Fibroblast of lung (primary cell): ENCODE measurements around the gene MGLL. TPM values are rescaled to one million over a fixed set of nuclear protein-coding genes. Genes with fewer than 3 reads are reported as not detected.

ENCODE experiments used
- DNase-seq, 2 donors: peaks; one replicate each; pipeline versions ENCODE4 v3.0.0 to v3.0.0-alpha.2; 2010; ENCODE audit warnings: low read depth in 2 of 2
- H2AFZ ChIP-seq: 2 replicates; pipeline ENCODE4 v1.5.1; 2012; ENCODE audit warnings: low read length, control low read depth, inconsistent platforms
- H3K27ac ChIP-seq: 2 replicates; pipeline ENCODE4 v1.5.1; 2011; ENCODE audit warnings: low read length, control low read depth; ENCODE audit not compliant: insufficient read depth
- H3K27me3 ChIP-seq: 2 replicates; pipeline ENCODE4 v1.5.1; 2011; ENCODE audit warnings: mild to moderate bottlenecking, low read length; ENCODE audit not compliant: control insufficient read depth, insufficient read depth
- H3K36me3 ChIP-seq: 2 replicates; pipeline ENCODE4 v1.5.1; 2011; ENCODE audit warnings: low read length; ENCODE audit not compliant: control insufficient read depth, insufficient read depth
- H3K4me1 ChIP-seq: 2 replicates; pipeline ENCODE4 v1.5.1; 2011; ENCODE audit warnings: low read length; ENCODE audit not compliant: control insufficient read depth, insufficient read depth; ENCODE audit errors: extremely low read depth
- H3K4me2 ChIP-seq: 2 replicates; pipeline ENCODE4 v1.5.1; 2011; ENCODE audit warnings: low read length, control low read depth; ENCODE audit not compliant: insufficient read depth; ENCODE audit errors: extremely low read depth
- H3K4me3 ChIP-seq, 4 experiments: fragments of 200-600 bp in 1 of 4; sonication (generic) in 1 of 4; replicated peaks in 1 of 4; 2 replicates each; pipeline ENCODE4 v1.5.1; 2011 to 2016; ENCODE audit warnings: low read length in 4 of 4, low read depth in 3 of 4, mild to moderate bottlenecking in 3 of 4, control low read depth in 2 of 4, inconsistent platforms in 1 of 4, mixed read lengths in 1 of 4; ENCODE audit not compliant: insufficient read depth in 1 of 4; ENCODE audit errors: control extremely low read depth in 1 of 4
- H3K79me2 ChIP-seq: 2 replicates; pipeline ENCODE4 v1.5.1; 2012; ENCODE audit warnings: mild to moderate bottlenecking, low read length, inconsistent platforms; ENCODE audit not compliant: control insufficient read depth, insufficient read depth
- H3K9ac ChIP-seq: 2 replicates; pipeline ENCODE4 v1.5.1; 2011; ENCODE audit warnings: mild to moderate bottlenecking, low read length, control low read depth; ENCODE audit not compliant: insufficient read depth
- H3K9me3 ChIP-seq: 2 replicates; pipeline ENCODE4 v1.5.1; 2012; ENCODE audit warnings: low read depth, low read length; ENCODE audit not compliant: control insufficient read depth, insufficient read depth
- H4K20me1 ChIP-seq: 2 replicates; pipeline ENCODE4 v1.5.1; 2011; ENCODE audit warnings: low read length; ENCODE audit not compliant: control insufficient read depth, insufficient read depth; ENCODE audit errors: extremely low read depth
- EZH2 ChIP-seq: IDR thresholded peaks from 2 replicates; pipeline ENCODE4 v1.5.1; 2012; ENCODE audit warnings: low read length, control low read depth, mild to moderate bottlenecking; ENCODE audit errors: missing control alignments
- polyA plus RNA-seq, 2 donors: library from polyadenylated mRNA; depleted of rRNA in 1 of 2; stranded (reverse) in 1 of 2; unstranded in 1 of 2; fragments of >200 nt; gene quantifications; 2 replicates each; pipeline ENCODE4 v1.2.1, GENCODE V29; 2011 to 2012; ENCODE audit warnings: missing spikeins in 1 of 2
- total RNA-seq: library from RNA; depleted of rRNA; stranded (reverse); fragments of >200 nt; gene quantifications from 2 replicates; pipeline ENCODE4 v1.2.1, GENCODE V29; 2014
- TF ChIP-seq, protein P1 (sequence below), 2 donors: IDR thresholded peaks in 1 of 2; conservative IDR thresholded peaks in 1 of 2; 1 replicate in 1 of 2; 2 replicates in 1 of 2; pipeline ENCODE4 v1.5.1; 2011 to 2012; ENCODE audit warnings: low read length in 2 of 2, control low read depth in 1 of 2, inconsistent platforms in 1 of 2, low read depth in 1 of 2, mild to moderate bottlenecking in 1 of 2

Gene MGLL
- total and polyA plus RNA-seq, 2 donors (not counting 1 experiment from before 2014, with no cell fraction given), result 60.1 to 122 TPM

DNA sequence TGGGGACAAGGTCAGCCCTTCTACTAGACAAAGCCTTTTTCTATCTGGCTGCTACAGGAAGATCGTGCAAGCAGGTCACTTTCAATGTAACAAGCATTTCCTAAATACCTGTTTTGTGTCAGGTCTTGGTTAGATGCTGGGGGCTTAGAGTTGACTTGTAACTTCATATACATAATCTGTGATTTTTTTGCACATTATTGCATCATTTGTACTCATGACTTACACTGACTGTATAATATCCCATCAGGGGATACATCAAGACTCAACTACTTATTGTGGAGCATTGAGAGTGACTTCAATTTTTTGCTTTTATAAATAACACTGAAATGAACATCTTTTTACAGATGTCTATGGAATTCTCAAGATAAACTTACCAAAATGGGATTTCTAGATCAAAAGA, 80.6 kb downstream of the MGLL start:
- no peak for DNase-seq
- peaks cover 14% of the 10 kb centered on the region for H3K4me1 ChIP-seq
- no peaks in the 10 kb centered on the region for H4K20me1 ChIP-seq
- no peak for TF ChIP-seq EZH2
- TF ChIP-seq, protein P1, sequence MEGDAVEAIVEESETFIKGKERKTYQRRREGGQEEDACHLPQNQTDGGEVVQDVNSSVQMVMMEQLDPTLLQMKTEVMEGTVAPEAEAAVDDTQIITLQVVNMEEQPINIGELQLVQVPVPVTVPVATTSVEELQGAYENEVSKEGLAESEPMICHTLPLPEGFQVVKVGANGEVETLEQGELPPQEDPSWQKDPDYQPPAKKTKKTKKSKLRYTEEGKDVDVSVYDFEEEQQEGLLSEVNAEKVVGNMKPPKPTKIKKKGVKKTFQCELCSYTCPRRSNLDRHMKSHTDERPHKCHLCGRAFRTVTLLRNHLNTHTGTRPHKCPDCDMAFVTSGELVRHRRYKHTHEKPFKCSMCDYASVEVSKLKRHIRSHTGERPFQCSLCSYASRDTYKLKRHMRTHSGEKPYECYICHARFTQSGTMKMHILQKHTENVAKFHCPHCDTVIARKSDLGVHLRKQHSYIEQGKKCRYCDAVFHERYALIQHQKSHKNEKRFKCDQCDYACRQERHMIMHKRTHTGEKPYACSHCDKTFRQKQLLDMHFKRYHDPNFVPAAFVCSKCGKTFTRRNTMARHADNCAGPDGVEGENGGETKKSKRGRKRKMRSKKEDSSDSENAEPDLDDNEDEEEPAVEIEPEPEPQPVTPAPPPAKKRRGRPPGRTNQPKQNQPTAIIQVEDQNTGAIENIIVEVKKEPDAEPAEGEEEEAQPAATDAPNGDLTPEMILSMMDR (conservative IDR thresholded peaks at IDR 0.05 in 1 of 2, IDR thresholded peaks at IDR 0.05 in 1 of 2; ENCODE audit: low read depth in 1 of 2, low read length in 2 of 2), result no peak
- H3K4me3 ChIP-seq, result no peak overlapping the region
- no peaks in the 10 kb centered on the region for H3K9me3 ChIP-seq
- H3K27me3 ChIP-seq, result no peaks in the 10 kb centered on the region
- no peak overlapping the region for H3K4me2 ChIP-seq
- H2AFZ ChIP-seq, result no peak overlapping the region
- no peaks in the 10 kb centered on the region for H3K36me3 ChIP-seq
- H3K79me2 ChIP-seq, result peaks cover 2% of the 10 kb centered on the region
- no peak overlapping the region for H3K9ac ChIP-seq
- H3K27ac ChIP-seq, result no peak overlapping the region

DNA sequence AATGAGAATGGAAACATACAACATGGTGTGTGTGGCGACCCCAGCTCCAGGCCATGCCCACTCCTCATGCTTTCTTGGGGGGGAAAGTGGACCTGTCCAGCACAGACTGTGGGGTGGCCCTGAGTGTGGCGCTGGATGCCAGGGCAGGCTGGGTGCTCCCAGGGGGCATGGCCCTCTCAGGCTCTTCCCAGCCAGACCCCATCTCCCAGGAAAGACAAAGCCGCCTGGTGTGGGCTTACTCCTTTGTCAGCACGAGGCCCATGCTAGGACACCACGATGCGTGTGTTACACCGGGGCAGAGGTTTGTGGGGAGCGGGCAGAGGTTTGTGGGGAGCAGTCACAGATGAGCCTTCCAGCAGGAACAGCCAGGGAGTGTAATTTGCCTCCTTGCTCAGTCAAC, 81.1 kb downstream of the MGLL start:
- Histone ChIP-seq H3K27ac (no peak overlapping the region), H3K27me3 (no peaks in the 10 kb centered on the region), H3K4me1 (peaks cover 16% of the 10 kb centered on the region), H3K4me3 (no peak overlapping the region), H4K20me1 (no peaks in the 10 kb centered on the region), H3K79me2 (peaks cover 2% of the 10 kb centered on the region), H3K4me2 (no peak overlapping the region), H2AFZ (no peak overlapping the region), H3K9ac (no peak overlapping the region), H3K36me3 (no peaks in the 10 kb centered on the region), H3K9me3 (no peaks in the 10 kb centered on the region)
- no peak for DNase-seq
- no peak for TF ChIP-seq EZH2
- TF ChIP-seq, protein P1 (conservative IDR thresholded peaks at IDR 0.05 in 1 of 2, IDR thresholded peaks at IDR 0.05 in 1 of 2; ENCODE audit: low read depth in 1 of 2, low read length in 2 of 2), result no peak

DNA sequence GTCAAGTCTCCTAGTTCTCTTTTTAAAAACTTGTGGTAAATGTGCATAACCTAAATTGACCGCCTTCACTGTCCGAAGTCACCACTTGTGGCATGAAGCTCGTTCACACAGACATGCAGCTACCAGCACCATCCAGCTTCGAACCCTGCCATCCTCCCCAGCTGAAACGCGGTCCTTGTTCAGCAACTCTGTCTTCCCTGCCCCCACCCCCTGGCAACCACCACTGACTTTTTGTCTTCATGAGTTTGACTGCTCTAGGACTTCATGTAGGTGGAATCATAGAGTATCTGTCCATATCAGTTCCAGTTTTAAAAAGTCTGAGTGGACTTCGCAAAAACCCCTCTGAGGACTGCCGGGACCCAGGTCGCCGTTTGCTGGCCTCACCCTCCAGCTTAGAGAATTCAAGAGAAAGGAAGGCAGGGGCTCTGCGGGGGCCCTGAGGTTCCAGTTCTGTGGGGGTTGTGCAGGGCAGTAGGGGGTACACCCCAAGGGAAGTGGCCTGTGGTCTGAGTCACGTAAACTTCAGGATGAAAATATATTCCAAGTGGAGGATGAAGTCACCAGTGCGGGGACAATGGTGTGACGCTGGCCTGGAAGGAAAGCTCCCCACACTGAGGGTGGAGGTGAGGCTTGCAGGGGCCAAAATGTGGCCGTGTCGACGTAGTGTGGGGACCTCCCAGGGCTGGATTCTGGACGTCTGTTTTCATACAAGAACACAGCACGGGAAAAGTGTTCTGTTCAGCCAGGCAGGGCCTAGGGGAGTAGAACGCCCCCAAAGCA, 82.0 kb downstream of the MGLL start:
- H3K4me2 ChIP-seq, result no peak overlapping the region
- no peak overlapping the region for H3K27ac ChIP-seq
- peaks cover 25% of the 10 kb centered on the region for H3K4me1 ChIP-seq
- H3K9me3 ChIP-seq, result no peaks in the 10 kb centered on the region
- no peak overlapping the region for H3K4me3 ChIP-seq
- no peak overlapping the region for H3K9ac ChIP-seq
- H3K27me3 ChIP-seq, result no peaks in the 10 kb centered on the region
- no peaks in the 10 kb centered on the region for H3K36me3 ChIP-seq
- no peak for TF ChIP-seq EZH2
- TF ChIP-seq, protein P1 (conservative IDR thresholded peaks at IDR 0.05 in 1 of 2, IDR thresholded peaks at IDR 0.05 in 1 of 2; ENCODE audit: low read depth in 1 of 2, low read length in 2 of 2), result no peak
- no peak overlapping the region for H2AFZ ChIP-seq
- no peak for DNase-seq
- H4K20me1 ChIP-seq, result no peaks in the 10 kb centered on the region
- H3K79me2 ChIP-seq, result peaks cover 2% of the 10 kb centered on the region
